HG03565 (cell line): ENCODE data around the gene POU6F2.

ENCODE experiments used
- ATAC-seq: cut with Tn5 transposase; IDR thresholded peaks from one replicate; pipeline ENCODE4 v1.9.1; 2021; ENCODE audit warnings: mild to moderate bottlenecking, moderate library complexity; ENCODE audit not compliant: unreplicated experiment

The POU6F2 gene

GRCh38 chr7:39247576-39247975 lies 269.9 kb downstream of the POU6F2 start:
- ATAC-seq: no peak

DNA sequence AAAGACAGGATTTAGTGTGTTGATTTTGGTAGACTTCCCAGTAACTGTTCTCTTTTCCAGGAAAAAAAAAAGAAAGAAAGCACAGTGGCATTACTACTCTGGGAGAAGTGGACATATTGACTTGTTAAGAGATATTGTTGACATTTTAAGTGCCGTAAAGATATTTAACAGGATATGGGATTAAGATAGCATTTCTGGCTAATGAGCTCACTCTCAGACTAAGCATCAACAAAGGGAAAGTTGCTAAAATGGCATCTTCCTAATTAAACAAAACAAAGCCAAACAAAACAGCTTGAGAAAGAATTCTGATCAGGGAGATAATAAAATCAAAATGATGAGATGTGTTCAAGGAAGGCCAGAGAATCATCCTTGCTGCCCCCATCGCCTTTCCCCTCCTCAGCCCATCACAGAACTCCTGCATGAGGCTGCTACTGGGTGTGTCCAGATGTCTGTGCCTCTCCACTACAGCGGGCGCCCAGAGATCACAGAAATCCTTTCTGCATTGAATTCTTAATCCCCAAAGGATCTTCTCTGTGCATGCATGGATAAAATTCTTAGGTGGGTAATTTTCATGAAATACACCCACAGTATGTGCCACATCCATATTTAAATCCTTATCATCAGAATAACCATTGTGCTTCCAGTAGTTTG lies 270.5 kb downstream of the POU6F2 start:
- ATAC-seq: no peak

DNA sequence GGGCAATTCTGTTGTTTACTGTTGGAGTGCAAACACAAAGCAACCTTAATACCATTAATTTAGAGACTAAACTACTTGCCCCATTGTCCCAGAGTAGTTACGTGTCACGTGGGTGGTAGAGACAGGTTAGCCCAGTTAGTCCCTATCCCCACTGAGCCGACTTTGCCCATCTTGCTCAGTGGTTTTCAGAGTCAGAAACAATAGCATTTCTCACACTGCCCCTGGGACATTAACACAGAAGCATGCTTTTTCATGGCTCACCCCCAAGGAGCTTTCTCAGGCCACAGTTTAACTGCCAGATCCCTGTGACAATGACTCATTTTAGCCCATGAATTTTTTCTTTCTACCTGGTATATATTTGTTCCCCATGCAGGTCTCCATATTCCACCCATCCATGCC lies 271.0 kb downstream of the POU6F2 start:
- ATAC-seq: no peak

DNA sequence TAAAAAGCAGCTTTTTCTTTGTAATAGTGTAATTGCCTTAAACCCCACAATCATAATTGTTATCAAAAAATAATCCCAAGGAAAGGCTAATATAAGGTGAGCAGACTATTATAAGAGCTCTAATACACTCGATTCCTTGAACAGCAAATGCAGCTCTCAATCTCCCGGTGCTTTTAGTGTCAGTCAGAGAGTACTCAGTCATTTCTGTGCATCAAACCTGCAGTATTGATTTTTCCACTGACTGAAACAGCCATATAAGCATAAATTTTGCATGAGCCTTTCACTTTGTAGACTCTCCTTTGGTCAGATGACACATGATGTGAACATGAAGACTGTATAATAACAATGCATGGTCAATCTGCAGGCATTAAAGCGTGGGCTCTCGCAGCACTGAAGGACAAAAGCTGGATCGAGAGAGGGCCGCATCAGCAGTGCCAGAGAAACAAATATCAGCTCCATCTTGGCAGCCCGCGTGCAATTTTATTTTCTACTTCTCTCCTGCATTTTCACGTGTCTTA lies 272.0 kb downstream of the POU6F2 start:
- no peak for ATAC-seq

DNA sequence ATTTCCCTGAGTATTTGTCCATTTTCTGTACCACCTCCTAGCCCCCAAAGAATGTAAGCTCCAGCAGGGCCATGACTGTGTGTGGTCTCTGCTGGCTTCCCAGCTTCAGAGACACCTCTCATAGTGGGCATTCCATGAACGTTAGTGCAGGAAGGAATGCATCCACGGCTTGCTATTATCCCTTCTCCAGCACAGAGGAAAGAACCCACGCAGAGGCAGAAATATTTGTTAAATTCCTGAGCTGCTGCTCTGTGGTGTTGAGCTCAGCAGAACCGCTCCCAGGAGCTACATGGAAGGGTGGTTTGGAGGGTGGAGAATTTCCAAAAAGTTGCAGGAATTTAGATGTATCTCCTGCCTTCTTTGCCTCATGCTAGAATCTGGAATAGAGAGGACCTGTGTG lies 275.2 kb downstream of the POU6F2 start:
- no peak for ATAC-seq

DNA sequence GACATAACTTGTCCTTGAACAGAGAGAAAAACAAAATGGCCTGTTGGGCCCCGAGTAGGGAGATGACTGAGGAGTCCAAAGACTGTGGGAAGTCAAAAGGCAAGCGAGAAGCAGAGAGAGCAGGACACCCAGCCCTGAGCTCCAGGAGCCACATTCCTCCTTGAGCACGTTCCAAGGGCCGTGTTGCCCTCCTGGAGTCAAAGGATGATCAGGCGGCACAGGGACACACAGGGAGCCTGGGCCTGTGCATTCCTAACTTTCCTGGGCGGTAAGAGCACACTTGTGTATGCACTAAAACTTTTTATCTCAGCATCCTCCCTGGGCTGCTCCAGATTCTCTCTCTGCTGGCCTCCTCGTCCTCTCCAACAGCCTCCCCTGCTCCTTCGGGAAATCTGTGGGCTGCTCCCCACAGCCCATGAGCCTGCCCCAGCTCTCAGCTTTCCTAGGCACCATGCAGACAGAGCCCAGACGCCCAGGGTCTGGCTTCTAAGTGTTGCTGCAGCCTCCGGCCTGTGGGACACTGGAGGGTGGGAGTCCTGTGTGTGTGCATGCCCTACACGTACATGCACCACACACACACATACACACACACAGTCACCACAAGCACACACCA lies 281.8 kb downstream of the POU6F2 start:
- no peak for ATAC-seq

GRCh38 chr7:39260279-39260844 lies 282.7 kb downstream of the POU6F2 start:
- no peak for ATAC-seq

- no peak for ATAC-seq
Measured at GRCh38 chr7:39261771-39262170, 284.1 kb downstream of the POU6F2 start.

- no peak for ATAC-seq
Measured at GRCh38 chr7:39265641-39266591, 288.2 kb downstream of the POU6F2 start.

DNA sequence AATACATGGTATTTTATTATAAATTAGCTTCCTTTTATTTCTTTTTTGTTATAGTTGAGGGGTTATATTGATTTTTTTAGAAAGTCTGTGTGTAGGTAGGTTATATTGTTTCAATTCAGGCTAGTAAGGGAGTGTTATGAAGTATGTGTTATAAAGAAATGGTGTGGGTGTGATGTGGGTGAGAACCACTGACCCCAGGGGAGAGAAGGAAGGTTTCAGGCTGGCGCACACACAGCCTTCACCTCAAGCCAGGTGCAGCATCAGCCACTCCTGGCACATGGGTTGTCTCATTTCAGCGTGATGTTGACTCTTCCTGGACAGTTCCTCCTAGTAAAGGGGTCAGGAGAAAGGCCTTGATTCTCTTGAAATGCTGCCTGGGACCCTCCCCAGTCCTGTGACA lies 291.3 kb downstream of the POU6F2 start:
- no peak for ATAC-seq

DNA sequence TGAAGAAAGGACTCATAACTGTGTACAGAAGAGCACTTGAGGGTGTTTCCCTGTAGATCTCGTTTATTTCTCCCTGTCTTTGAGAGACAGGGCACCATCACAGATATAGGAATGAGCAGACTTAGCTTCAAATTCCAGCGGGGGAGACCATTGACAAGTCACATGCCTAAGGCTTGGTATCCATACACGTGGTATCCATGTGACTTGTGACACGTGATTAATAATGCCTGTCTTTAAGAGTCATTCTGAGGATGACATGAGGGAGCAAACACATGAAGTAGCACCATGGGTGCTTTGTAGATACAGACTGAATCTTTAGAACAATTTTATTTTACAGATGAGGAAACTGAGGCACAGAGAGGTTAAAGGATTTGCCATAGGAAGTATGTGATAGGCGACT lies 292.3 kb downstream of the POU6F2 start:
- no peak for ATAC-seq

GRCh38 chr7:39271402-39271801 lies 293.7 kb downstream of the POU6F2 start:
- ATAC-seq: no peak

- no peak for ATAC-seq
Measured at GRCh38 chr7:39272111-39272510, 294.4 kb downstream of the POU6F2 start.

DNA sequence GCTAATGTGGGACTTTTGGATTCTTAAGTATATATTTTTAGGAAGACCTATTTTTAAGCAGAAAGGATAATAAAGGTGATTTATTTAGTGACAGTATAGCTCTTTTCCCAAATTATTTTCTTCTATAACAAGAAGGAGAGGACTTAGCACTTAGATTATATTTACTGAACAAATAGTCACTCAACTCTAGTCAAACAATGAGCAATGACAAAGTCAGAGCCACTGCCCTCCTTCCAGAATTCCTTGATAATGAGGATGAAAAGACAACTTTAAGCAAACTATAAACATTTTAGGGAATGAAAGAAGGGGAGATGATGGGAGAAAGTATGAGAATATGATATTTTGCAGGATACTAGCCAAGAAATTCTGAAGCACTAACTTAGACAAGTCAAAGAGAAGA lies 295.0 kb downstream of the POU6F2 start:
- no peak for ATAC-seq

- ATAC-seq: no peak
Measured at GRCh38 chr7:39280337-39280736, 302.6 kb downstream of the POU6F2 start.

DNA sequence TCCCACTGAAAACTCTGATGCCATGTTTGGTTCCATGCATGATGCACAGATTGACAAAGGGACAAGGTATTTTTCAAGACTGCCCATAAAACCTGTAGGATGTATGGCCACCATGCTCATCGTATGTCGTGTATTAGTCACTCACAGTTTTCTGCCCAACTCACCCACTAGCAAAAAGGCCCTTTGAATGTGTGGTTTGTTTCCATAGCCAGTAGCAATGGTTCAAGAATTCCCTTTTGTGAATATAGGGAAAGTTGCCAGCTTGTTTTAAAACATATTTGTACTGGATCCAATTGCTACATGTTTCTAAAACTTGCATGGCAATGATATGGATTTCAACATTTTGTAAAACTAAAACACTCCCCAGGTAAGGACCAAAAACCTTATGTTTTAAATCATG lies 307.5 kb downstream of the POU6F2 start:
- no peak for ATAC-seq

- no peak for ATAC-seq
Measured at GRCh38 chr7:39288303-39288702, 310.6 kb downstream of the POU6F2 start.

- ATAC-seq: no peak
Measured at GRCh38 chr7:39291628-39292410, 314.1 kb downstream of the POU6F2 start.

DNA sequence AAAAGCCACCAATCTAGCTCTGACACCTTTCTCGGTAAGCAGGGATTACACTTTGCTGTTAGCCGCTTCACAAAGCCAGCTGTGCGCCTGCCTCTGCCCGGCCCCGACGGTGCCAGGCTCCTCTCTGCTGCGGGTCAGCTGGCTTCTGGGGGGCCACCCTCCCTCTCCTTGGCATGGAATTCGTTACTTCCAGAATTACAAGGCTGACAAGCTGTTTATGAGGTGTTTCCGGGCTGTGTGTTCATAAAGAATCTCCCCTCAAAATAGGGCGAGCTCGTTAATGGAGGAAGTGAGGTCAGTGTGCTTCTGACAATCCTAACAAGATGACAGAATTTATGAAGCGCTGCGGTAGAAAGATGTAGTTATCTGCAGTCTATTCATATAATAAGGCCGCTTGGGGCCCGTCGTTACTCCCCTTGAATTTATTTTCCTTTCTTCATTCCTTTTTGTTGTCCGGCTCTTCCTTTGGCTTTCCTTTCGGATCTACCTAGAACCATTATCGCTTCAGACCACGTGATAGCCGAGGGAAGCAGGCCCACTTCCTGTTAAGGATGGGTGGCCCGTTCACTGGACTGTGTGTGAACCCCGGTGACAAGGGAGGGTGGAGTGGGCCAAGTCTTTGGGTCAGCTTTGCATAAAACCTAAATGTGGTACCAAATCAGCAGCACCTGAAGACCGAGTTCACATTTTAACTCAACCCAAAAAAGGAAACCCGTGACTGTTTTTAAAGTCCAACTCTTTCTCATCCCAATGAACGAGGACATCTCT lies 315.5 kb downstream of the POU6F2 start:
- ATAC-seq: no peak

- no peak for ATAC-seq
Measured at GRCh38 chr7:39294022-39294421, 316.3 kb downstream of the POU6F2 start.
